DMS79 (cell line): Measurements from ENCODE around the gene PHF1.

Experiments
- DNase-seq: peaks from one replicate; lab custom pipeline; 2025; lab: John Stamatoyannopoulos, UW

The PHF1 gene

DNA sequence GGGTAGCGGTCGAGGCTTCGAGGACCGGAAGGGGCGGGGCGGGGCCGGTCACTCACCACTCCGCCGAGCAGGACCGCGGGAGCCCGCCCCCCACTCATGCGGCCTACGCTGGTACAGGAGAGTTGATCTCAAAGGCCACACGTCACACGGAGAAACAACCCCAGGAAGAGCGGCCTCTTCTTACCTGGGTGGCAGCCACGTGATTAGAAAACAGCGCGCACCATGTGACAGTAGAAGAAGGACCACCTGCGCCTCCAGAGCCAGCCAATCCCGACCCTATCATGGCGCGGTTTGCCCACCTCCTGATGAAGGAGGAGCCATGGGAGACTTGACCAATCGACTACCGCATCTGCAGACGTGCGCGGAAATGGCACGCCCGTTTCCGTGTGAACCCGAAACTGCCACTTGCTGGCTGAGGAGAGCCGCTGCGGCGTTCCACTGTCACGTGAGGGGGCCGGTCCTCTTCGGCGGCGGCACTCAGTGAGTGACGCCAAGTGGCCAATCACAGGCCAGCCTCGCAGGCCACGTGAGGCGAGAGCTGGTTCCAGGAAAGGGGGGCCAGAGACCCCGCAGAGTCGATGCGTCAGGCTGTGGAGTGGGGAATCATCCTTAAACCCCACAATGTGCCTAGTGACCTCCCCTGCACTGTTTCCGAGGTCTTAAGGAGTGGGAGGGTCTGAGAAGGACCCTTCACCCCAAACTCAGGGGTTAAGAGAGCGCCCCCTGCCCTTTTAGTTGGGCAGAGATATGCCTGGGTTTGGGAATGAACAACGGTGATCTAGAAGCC, 7.3 kb downstream of the PHF1 start, which contains the start of gene CUTA:
Gene CUTA, minus strand, starts transcription at position 205 of the 787 bp plus-strand sequence. Its CDS starts 107 bp downstream, at position 98.
- peak; percentile 100 for DNase-seq

DNA sequence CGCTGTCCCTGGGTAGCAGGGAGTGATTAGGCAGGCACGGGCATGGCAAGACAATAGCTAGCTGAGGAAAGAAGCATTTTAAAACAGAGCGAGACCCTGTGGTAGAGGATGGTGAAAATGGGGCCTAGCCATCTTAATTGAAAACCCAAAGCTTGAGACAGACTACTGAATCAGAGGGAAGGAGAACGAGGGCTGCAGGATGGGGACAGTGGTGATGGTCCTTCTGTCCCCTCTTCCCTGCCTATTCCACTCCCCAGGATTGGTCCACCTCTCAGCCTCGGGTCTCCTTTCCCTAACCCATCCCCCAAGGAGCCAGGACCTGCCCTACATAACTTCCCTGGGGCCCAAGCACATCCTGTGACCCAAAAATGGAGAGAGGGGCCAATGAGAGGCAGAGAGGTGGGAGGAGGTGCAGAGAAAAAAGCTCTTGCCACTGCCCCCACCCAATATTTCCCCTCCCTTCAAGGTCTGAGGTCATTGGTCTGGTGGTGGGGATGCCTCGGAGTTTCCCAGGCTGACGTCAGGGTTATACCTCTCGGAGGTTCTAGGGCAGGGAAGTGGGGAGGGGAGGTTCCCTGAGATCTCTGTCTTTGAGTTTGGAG, 8.0 kb downstream of the PHF1 start:
- no peak for DNase-seq

DNA sequence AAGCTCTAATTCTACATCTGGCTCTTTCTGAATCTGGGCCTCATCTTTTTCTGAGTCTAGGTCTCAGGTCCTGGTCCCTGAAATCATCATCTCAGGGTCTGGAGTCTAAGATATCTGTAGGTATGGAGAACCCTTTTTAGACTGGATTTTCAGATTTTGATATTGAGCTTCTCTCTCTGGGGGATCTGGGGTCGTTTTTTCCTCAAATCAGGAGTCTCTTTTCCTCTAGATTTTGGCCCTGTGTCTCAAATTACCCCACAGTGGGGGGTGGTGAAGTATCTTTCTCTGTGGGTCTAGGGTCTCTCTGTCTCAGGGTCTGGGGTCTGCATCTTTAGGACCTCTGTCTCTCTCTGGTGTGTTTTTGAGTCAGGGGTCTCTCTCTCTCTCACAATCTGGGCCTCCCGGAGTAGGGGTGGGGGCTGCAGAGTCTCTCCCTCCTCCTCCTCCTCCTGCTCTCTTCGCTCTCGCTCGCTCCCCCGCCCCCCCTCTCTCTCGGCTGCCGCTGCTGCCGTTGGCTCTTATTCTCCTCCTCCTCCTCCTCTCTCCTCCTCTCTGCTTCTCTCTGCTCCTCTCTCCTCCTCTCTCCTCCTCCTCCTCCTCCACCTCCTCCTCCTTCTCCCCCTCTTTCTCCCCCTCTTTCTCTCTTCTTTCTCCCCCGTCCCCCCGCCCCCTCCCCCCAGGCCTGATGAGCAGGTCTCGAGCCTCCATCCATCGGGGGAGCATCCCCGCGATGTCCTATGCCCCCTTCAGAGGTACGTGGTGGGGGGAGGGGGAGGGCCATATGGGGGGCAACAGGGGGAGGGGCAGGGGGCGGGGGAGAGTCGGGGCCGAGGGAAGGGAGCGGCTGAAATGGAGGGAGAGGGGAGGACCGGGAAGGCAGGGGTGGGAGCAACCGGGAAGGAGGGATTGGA, 9.0 kb downstream of the PHF1 start, which contains the start of gene SYNGAP1:
Gene SYNGAP1, plus strand, starts transcription at position 486 of the 911 bp plus-strand sequence. Its CDS starts 200 bp downstream, at position 686.
- DNase-seq: no peak

DNA sequence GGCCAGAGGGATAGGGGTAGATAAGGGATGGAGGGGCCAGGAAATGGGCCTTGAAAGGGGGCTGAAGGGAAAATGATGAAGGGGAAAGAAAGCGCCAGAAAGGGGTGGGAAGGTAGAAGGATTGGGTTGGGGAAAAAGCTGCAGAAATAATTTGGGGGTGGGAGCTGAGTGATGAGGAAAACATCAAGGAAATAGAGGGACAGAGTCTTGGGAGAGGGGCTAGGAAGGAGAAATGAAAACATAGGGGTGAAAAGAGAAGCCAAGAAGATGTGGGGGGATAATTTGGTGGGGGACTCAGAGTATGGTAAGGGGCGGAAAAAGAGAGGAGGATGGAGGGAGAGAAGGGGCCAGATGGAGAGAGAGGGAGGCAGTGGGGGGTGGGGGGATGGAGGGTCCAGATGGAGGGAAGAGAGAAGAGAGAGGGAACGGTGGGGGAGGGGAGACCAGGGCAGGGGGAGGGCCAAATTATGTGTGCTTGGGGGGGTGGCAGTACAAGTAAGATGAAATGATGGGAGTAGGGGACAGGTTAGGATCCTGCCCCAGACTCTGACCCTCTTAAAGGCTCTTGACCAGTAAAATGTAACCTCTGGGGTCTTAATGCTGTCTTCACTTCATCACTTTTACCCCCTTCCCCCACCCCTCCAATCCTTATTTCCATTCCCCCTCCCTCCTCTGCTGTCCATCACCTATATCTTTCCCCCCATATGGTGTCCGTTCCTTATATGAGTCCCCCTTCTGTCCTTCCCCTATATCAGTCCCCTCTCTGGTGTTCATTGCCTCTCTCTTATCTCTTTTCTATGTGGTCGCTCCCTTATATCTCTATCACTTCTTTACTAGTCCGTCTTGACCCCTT, 9.9 kb downstream of the PHF1 start:
- no peak for DNase-seq

DNA sequence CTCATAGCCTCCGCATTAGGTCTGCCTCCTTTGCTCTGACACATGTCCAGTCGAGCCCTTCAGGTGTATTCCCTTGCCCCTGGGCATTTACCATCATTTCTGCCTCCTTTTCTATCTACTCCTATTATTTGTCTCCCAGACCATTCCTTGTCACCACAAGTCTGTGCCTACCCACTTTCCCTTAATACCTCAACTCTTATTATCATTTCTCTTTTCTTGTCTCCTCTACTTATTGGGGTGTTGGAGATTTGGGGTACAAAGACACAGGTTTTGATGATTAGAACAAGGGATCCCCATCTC, 10.5 kb downstream of the PHF1 start:
- DNase-seq: no peak

DNA sequence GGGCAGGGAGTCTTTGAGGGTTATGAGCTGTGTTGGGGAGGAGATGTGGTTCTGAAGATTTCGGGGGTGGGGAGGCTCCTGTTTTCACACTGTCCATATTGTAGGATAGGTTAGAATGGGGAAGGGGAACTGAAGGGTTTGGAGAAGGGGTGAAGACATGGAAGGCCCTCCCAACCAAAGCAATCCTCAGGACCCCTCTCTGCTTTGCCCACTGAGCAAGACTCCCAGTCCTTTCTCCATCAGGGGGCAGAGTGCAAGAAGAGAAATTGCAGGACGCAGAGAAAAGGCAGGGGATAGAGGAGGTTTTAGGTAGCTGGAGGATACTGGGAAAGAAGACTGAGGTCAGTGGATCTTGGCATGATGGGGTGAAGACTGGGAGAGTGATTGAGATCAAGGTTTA, 13.0 kb downstream of the PHF1 start:
- no peak for DNase-seq

DNA sequence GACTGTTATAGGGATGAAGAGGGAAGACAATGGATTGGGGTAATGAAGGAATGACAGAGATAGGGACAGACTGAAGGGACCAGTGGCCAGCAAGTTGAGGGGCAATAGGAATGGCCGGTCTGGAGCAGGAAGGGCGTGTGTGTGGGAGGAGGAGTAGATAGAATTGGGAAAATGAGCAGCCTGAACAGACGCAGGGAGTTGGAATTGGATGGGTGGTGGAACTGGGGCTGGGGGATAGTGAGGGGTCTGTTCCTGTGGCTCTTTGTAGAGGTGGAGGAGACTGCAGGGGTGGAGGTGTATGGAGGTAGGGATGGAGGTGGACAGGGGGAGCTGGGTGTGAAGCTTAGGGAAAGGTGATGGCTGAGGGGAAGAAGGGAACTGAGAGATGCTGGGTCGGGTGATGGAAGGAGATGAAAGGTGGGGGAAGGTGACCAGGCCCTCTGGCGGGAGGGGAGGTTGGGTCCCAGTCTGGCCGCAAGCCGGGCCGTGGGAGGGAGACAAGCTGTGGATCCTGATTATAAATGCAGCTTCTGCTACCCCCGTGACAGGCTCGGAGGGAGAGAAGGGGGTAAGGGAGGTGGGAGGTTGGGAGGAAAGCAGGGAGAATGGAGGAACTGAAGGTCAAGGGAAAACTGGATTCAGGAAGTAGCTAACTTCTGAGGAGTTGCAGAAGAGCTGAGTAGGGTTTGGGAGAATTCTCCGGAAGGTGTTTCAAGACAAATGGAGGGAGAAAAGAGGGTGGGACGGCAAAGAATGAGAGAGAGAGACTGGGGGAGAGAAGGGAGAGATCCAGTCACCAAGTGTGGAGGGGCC, 14.2 kb downstream of the PHF1 start:
- no peak for DNase-seq

DNA sequence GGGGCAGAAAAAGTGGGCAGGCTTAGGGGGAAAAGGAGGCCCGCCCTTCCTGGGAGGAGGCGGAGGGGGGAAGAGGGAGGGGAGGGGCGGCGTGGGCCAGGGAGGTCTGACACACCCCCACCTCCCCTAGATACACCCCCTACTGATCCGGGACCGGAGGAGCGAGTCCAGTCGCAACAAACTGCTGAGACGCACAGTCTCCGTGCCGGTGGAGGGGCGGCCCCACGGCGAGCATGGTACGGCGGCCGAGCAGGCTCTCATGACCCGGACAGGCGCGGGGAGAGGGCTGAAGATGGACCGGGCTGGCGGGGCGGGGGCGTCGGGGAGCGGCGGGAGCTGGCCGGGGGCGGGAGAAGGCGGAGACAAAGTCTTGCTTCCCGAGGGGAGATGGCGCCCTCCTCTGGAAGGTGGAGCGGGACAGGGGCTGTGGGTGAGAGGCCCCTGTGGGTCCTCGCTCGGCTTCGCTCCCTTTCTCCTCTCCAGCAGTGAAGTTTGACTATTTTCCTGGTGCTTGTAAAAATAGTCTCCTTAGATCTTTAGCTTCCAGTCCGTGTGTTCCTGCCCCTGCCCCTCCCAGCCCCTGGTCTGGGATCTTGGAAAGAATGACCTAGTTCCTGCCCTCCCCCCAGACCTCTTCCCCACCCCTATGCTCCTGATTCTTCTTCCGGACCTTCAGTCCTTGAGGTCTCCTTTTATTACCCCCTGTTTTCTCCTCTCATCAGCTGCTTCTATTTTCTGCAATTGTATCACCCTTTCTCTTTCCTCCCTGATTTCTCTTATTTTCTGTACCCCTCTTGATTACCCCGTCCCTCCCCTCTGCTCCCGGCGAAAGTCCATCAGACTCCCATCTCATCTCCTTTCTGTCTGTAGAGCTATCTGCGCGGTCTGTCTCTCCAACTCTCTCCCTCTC, 15.1 kb downstream of the PHF1 start:
- peak; percentile 65 for DNase-seq

DNA sequence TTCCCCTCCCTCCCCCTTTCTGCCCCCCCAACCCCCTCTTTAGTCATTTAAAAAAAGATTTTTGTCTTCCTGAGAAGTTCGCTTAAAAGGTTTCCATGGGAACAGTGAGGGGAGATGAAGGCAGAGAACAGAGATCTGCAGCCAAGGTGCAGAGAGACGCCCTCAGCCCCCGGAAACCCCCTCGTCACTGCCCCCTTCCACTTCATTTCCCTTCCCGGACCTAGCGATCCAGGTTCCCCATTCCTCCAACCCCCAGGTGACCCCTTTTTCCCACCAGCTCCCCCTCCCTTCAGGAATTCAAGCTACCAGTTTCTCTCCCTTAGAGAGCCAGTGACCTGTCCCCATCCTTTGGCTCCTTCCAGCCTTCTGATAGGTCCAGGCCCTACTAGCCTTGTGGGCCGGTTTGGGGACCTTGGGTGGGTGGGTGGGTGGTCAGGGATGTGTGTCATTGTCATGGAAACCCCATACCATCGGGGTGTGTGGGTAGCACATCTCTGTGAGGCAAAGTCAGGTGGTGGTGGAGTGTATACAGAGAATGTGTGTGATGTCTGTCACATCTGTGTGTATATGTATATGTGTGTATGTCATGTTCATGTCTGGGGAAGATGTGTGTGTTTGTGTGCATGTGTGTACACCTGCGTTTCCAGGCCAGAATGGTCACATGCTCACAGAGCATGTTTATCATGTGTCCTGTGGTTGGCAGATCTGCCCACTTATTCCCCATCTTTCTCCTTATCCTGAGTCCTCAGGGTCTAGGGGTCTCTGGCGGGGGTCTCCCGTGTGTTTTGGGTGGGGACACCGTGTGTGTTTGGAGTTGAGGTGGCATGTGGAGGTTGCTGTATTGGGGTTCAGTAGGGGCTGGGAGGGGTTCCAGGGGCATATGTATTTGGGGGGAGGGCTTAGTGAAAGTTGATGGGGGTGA, 16.0 kb downstream of the PHF1 start:
- no peak for DNase-seq

DNA sequence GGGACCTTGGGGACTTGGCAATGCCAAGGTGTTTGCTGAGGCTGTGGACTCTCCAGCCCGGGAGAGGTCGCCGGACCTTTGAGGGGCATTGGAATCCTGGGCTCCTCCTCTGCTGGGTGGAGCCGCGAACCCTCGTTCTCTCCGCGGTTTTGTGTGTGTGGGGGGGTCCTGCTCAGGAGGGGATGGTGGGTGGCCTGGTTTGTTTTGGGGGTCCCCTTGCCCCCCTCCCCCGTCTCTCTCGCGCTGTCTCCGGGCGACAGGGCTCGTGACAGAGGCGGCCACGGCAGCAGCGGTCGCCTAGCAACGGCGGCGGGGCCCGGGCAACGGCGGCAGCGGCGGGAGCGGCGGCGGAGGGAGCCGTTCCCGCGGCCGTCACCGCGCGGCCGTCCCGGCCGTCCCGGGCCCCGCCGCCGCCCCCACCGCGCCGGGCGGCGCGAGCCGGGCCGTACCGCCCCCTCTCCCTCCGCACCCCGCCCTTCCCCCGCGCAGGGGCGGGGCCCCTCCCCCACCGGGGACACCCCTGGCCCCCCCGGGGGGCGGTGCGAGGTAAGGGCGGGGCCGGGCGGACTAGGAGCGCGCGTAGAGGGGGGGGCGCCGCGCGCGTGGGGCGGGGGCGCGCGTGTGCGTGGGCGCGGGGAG, 16.9 kb downstream of the PHF1 start:
- no peak for DNase-seq

DNA sequence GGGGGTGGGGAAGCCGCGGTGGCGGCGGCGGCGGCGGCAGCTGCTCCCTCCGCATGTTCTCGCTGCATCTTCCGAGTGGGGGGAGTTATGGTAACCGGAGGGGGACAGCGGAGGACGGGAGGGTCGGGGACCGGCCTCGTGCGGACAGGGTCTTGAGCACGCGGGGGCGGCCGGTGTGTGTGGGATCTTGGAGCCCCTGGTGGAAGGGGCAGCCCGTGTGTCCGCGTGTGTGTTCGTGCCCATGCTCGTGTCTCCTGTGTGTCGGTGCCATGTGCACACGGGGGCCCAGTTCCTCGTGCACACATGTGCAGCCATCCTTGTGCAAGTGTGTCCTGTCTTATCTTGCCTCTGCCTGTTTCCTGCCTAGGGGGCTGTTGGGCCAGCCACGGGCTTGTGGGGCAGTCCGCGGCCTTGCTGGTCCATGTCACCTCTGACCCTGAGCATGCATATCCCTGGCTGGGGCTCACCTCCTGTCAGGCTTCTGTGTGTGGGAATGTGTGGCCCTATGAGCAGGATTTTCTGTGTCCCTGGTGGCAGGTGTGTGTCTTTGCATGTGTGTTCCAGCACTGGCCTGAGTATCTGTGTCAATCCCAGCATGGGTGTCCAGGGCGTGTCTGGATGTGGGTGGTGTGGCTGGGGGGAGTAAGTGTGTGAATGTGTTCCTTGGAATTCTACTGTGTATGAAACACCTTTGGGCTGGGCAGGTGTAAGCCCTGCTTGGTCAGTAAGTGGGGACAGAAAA, 17.6 kb downstream of the PHF1 start:
- no peak for DNase-seq

DNA sequence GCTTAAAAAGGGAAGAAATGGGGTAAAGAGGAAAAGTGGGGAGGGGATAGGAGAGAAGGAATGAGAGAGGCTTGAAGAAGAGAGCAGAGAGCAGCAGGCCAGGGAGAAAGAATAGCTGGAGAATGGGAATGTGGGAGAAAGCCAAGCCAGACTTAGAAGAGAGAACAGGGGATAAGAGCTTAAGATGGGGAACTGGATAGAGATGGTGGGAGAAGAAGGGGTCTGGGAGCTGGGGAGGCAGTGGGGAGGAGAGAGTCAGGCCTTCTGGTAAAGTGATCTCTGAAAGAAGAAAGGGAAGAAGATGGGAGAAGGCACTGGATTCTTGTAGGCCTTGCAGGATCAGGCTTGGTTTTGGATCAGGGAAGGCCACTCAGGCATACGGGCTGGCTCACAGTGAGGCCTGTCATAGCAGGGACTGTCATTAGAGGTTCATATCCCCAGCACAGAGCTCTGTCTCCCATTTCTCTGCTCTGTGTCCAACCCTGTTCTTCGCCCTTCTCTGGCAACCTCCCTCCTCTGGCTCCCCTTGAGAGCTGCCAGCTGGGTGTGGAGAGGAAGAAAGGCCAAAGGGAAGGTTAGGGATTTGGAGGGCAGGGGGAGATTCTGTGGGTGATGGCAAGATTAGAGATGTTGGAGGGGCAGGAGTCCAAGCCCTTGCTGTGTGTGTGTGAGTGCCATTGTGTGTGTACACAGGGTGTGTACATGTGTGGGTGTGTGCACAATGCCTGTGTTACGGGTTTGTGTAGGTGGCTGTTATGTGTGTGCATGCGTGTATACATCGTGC, 18.3 kb downstream of the PHF1 start:
- DNase-seq: no peak

DNA sequence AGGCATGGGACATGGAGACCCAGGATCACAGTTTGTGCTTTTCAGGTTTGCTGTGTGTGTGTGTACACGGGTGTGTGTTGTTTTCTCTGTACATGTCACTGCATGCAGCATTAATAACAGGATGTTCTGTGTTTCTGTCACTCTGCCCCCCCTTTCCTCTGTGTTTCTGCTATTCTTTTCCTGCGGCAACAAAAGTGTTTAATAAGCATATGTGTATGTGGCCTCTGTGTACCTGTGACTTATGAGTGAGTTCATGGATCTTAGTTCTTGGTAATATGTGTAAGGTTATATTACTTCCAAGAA, 18.9 kb downstream of the PHF1 start:
- no peak for DNase-seq

DNA sequence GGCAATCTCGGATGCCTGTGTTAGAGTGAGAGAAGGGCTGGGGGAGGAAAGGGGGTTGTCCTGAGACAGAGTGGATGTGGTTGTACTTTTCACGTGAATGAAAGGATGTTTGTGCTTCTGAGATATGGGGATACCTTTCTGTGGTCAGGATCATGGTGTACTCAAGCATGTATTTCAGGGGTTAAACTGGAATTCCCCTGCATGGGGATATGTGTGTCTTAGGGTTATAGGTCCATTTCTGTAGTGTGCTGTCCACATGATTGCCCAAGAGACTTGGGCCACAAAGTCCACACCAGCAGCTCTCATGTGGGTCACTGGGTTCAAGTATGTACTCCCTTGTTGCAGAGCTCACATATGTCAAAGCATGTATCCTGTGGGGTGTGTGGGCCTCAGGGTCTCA, 19.5 kb downstream of the PHF1 start:
- no peak for DNase-seq

DNA sequence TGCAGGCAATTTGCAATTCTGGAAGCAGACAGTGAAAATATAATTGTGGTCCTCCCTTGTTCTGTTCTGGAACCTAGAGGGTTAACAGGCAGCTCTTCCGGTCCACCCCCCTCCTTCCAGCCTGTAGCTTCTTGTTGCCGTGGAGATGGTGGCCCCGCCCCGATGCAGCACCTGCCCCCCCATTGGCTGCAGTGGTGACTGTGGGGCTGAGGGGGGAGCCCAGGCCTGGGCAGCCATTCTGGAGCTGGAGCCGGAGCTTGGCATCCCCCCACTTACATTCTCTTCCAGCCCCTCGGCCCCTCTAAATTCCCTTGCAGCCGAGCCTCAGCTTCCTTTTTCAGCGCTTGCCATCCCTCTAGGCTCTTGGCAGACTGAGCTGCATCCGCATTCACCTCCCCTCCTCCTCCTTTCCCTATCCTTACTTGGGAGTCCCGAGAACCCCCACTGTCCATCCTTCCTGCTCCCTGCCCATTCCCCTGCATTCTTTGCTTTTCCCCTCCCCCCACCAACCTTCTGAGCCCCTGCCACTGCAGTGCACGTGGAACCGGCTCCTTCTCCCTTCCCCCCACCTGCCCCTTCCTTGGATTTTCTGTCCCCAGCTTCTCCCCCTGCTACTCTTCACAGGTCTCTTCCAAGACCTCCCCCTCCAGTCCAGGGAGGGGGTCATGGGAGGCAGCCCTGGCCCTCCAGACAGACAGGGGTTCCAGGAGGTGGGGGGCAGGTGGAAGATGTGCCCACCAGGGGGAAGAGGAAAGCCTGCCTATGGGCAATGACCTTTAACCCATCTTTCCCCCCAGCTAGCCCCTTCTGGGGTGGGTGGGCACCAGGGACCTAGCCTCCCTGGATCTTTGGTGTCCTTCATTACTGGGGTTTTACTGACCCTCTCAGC, 20.4 kb downstream of the PHF1 start:
- DNase-seq: no peak
